ENCODE data around the gene NAA40. TPM values are rescaled to one million over a fixed set of nuclear protein-coding genes. Genes with fewer than 3 reads are reported as not detected.

NAA40 gene
- total and polyA plus RNA-seq, 2 of the 13 experiments (the other 11 are each of a cell fraction or from before 2014, with no cell fraction given): 11.1 to 17.9 TPM

- no peak for TF ChIP-seq ZNF513 (CRISPR knock-in tag; conservative IDR thresholded peaks at IDR 0.05)
- TF ChIP-seq TBP (CRISPR knock-in tag; IDR thresholded peaks at IDR 0.05): no peak
- no peak for TF ChIP-seq ZNF446 (CRISPR knock-in tag; IDR thresholded peaks at IDR 0.05)
- TF ChIP-seq ZNF749 (CRISPR knock-in tag; IDR thresholded peaks at IDR 0.05; ENCODE audit: borderline replicate concordance): no peak
- no peak for TF ChIP-seq RFX3 (CRISPR knock-in tag; IDR thresholded peaks at IDR 0.05)
- no peak for TF ChIP-seq FOXJ3 (CRISPR knock-in tag; IDR thresholded peaks at IDR 0.05; ENCODE audit: borderline replicate concordance)
- no peak for TF ChIP-seq CENPX (CRISPR knock-in tag; IDR thresholded peaks at IDR 0.05)
- TF ChIP-seq ZFAT (CRISPR knock-in tag; conservative IDR thresholded peaks at IDR 0.05): no peak
- TF ChIP-seq ZNF597 (CRISPR knock-in tag; IDR thresholded peaks at IDR 0.05): no peak
- TF ChIP-seq TFDP1 (CRISPR knock-in tag; IDR thresholded peaks at IDR 0.05; ENCODE audit: borderline replicate concordance): peak; percentile 88
- no peak for TF ChIP-seq MEIS1 (CRISPR knock-in tag; IDR thresholded peaks at IDR 0.05; ENCODE audit: borderline replicate concordance)
- peak; percentile 70; the same call in 1 of the 2 replicates for TF ChIP-seq ZNF292 (CRISPR knock-in tag; IDR thresholded peaks at IDR 0.05; ENCODE audit: borderline replicate concordance, low read depth)
- peak; percentile 66 for TF ChIP-seq ZBTB38 (CRISPR knock-in tag; IDR thresholded peaks at IDR 0.05)
- no peak; the same call in 1 of the 2 replicates for TF ChIP-seq ZNF501 (CRISPR knock-in tag; IDR thresholded peaks at IDR 0.05)
- TF ChIP-seq ATAD3A (CRISPR knock-in tag; IDR thresholded peaks at IDR 0.05): no peak
- 0 out of 2 replicates have a peak, but pooled peaks have one; percentile 35 for TF ChIP-seq SRY (CRISPR knock-in tag; IDR thresholded peaks at IDR 0.05)
- TF ChIP-seq ZNF24 (IDR thresholded peaks at IDR 0.05): no peak
- no peak for TF ChIP-seq CSRNP1 (CRISPR knock-in tag; IDR thresholded peaks at IDR 0.05)
- TF ChIP-seq TFE3 (CRISPR knock-in tag; IDR thresholded peaks at IDR 0.05): no peak; the same call in 1 of the 2 replicates
- 0 out of 2 replicates have a peak, but pooled peaks have one; percentile 13 for TF ChIP-seq GATAD2A (CRISPR knock-in tag; IDR thresholded peaks at IDR 0.05)
- no peak for TF ChIP-seq NR3C1 (CRISPR knock-in tag; IDR thresholded peaks at IDR 0.05)
- peak; percentile 80 for TF ChIP-seq HDAC1 (CRISPR knock-in tag; IDR thresholded peaks at IDR 0.05)
- TF ChIP-seq HNRNPLL (IDR thresholded peaks at IDR 0.05; ENCODE audit: low read depth, low read length, poor library complexity, severe bottlenecking): peak; percentile 75
- TF ChIP-seq MED1 (CRISPR knock-in tag; IDR thresholded peaks at IDR 0.05): peak; percentile 65
These were observed 19.3 kb upstream of the NAA40 start (continued) for GRCh38 chr11:63919267-63920125.
